GM19035 (cell line): ENCODE data around the gene PRPF19.

Experiments
- ATAC-seq: cut with Tn5 transposase; IDR thresholded peaks from one replicate; pipeline ENCODE4 v1.9.1; 2021; ENCODE audit not compliant: unreplicated experiment

The PRPF19 gene

DNA sequence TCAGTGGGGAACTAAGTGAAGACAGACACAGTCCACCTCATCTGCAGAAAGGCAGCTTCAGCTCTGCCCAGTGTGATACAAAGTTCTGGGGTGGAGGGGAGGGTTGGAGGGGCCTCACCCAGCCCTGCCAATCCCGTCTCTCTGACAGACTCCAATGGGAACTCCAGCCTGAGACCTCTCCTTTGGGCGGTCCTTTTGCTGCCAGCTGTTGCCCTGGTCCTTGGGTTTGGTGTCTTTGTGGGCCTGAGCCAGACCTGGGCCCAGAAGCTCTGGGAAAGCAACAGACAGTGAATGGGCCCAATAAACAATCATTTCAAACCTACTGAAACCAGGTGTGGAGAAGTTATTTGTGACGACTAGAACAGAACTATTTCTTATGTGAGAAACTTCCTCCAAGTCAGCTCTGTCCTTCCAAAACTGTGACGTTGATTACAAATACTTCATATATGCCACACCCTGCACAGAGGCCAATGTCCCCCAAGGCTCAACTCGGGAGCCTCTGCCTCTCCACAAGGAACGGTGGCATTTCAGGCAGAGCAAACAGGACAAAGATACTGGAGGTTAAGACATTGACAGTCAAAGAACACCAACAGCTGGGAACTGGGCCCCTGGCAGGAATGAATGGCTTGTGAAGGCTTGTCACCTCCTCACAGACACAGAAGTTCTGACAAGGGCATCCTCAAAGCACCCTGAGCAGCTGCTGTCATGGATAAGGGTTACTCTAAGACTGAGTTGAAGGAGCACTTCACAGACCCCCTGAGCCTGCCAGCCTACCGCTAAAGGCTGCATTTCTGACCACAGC is 30.8 kb downstream of the PRPF19 start:
- no peak for ATAC-seq

- no peak for ATAC-seq
Measured at GRCh38 chr11:60874421-60875365, 31.7 kb downstream of the PRPF19 start.

DNA sequence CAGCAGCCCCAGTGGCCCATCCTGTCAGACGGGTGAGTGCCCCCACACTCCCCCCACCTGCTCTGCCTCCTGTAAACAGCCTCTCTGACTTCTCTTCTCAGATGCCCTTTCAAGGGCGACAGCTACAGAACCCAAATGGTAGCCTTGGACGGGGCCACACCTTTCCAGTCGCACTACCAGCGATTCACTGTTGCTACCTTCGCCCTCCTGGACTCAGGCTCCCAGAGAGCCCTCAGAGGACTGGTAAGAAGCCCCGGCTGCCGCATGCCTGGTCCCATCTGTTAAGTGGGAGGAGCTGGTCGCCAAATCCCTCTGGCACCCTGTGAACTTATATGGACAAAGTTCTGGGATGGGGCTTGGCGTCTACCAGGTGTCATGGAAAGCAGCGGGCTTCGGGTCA is 32.9 kb downstream of the PRPF19 start:
- ATAC-seq, result no peak

GRCh38 chr11:60872961-60873524 is 33.3 kb downstream of the PRPF19 start:
- ATAC-seq, result no peak

- no peak for ATAC-seq
Measured at GRCh38 chr11:60872124-60872960, 34.0 kb downstream of the PRPF19 start.

- no peak for ATAC-seq
Measured at GRCh38 chr11:60871378-60872061, 34.9 kb downstream of the PRPF19 start.

DNA sequence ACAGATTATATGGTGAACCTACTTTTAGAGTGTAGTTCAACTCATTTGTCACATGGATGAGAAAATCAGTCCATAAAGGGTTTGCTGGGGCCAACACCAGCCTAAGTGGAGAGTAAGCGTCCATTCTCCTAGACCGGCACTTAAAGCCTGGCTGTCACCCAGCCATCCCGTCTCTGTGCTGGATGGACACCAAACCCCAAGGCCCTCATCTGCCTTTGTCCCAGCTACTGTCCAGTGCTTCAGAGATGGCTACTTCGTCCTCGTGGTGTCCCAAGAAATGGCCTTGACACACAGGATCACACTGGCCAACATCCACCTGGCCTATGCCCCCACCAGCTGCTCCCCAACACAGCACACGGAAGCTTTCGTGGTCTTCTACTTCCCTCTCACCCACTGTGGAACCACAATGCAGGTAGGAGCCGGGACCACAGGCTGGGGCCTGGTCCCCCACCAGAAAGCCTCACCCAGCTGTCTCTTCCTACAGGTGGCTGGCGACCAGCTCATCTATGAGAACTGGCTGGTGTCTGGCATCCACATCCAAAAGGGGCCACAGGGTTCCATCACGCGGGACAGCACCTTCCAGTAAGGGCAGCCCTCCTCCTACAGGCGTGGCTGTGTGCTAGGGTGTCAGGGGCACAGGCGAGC is 35.5 kb downstream of the PRPF19 start:
- ATAC-seq, result no peak

DNA sequence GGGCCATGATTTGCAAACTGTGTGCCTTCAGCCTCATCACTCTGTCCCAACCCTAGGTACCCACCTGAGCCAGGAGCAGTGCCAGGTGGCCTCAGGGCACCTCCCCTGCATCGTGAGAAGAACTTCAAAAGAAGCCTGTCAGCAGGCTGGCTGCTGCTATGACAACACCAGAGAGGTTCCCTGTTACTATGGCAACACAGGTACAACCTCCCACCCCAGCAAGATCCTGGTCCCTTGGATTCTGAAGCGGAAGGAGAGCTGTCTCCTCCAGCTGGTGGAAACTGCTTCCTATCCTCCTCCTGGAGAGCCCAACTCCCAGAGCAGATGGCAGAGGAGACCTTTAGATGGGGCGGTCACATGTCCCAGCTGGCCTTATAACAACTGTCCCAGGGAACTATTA is 36.1 kb downstream of the PRPF19 start:
- ATAC-seq, result no peak

- ATAC-seq, result no peak
Measured at GRCh38 chr11:60869451-60869825, 36.9 kb downstream of the PRPF19 start.

- no peak for ATAC-seq
Measured at GRCh38 chr11:60868682-60869450, 37.5 kb downstream of the PRPF19 start.

GRCh38 chr11:60867871-60868681 is 38.3 kb downstream of the PRPF19 start:
- ATAC-seq, result no peak

GRCh38 chr11:60866911-60867870 is 39.2 kb downstream of the PRPF19 start, which contains the start of gene ZP1:
Gene ZP1, plus strand, starts transcription at chr11:60867542. Its CDS starts 20 bp downstream, at chr11:60867562.
- no peak for ATAC-seq

DNA sequence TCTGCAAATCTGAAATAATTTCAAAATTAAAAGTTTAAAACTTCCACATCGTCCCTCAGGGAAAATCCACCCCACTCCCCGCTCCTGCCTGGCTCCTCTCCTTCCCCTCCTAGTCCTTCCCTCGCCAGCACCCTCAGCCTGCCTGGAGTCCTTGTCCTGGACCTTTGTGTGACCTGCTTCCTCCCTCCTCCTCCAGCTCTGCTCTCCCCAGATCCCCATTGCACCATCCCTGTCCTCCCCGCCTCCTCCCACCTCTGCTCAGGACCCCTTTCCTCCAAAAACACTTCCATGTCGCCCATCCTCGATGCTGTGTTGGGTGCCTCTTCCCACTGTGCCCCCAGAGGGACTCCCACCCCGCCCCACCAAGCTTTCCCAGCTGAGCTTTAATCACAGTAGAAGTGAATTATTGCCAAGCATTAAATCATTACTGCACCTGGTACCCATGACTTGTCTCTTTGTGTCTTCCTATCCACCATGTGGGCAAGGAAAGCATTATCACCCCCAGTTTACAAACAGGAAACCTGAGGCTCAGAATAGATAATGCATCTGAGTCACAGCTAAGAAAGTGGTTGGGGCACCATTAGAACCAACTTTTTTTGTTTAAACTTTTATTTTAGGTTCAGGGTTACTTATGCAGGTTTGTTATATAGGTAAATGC is 41.4 kb downstream of the PRPF19 start:
- ATAC-seq, result no peak

DNA sequence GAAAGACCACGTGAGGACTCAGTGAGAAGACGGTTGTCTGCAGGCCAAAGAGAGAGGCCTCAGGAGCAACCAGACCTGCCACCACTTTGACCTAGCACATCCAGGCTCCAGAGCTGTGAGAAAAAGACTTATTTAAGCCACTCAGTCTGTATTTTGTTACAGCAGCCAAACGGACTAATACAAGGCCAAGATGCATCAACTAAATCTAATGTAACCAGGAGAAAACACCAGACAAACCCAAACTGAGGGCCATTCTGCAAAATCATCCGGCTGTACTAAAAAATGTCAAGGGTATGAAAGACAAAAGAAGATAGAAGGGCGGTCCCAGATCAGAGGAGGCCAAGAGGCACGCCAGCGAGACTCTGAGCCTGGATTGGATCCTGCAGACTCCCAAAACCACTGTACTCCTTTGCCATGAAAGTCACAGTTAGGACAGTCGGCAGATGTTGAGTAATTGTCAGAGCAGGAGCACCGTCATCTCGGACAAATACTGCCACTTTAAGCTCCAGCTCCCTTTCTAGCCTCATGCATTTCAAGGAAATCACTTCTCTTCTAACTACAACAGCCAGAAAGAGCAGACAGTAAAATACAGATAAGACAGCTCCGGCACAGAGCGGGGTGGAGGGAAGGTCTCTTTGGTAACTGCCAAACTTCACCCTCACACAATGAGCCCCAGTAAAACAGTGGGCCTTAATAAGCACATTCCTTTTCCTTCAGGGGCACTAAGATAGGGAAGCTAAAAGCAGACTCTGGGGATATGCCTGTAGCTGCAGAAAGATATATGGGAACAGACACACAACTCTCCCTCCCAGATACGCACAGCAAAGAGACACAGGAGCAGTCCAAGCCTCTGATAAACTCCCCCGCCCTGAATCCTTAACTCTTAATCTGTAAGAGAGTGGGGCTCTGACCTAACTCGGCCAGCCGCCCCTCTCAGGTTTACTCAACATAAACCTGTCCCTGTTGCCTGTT is 42.5 kb downstream of the PRPF19 start:
- ATAC-seq, result no peak

- no peak for ATAC-seq
Measured at GRCh38 chr11:60862171-60862570, 44.2 kb downstream of the PRPF19 start.
